ENCODE results near the gene CLEC19A.

The CLEC19A gene

DNA sequence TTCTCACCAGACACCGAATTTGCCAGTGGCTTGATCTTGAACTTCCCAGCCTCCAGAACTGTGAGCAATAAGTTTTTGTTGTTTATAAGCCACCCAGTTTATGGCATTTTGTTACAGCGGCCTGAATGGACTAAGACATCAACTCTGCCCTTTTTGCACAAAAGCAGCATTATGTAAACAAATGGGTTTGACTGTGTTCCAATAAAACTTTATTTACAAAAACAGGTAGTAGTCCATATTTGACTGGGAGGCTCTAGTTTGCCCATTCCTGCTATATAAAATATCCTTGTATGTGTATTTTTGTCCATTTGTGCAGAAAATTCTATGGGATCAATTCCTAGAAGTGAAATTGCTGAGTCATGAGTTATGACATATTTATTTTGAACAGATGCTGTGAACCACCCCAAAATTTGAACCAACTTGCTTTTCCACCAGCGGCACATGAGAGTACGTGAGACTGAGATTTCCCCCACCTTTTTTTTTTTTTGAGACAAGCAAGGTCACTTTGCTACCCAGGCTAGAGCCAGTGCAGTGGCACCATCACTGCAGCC is 21.3 kb upstream of the CLEC19A start:
- no peak overlapping the region for H3K27ac ChIP-seq (ENCODE audit: low read length)
- no peak overlapping the region for H3K9ac ChIP-seq (ENCODE audit: low read depth, low read length)
- no peaks in the 10 kb centered on the region for H3K36me3 ChIP-seq (ENCODE audit: insufficient read depth, low read depth, low read length)
- no peaks in the 10 kb centered on the region for H3K27me3 ChIP-seq (ENCODE audit: insufficient read depth, low read length)
- no peaks in the 10 kb centered on the region; the same call in 1 of the 2 replicates for H3K9me3 ChIP-seq (ENCODE audit: insufficient read depth, low read depth, low read length)
- H3K4me3 ChIP-seq (ENCODE audit: low read length), result no peak overlapping the region
- H3K4me1 ChIP-seq (ENCODE audit: insufficient read depth, low read length), result no peaks in the 10 kb centered on the region

- Histone ChIP-seq H3K9ac (ENCODE audit: low read depth, low read length) (no peak overlapping the region), H3K36me3 (ENCODE audit: insufficient read depth, low read depth, low read length) (no peaks in the 10 kb centered on the region), H3K4me3 (ENCODE audit: low read length) (no peak overlapping the region), H3K9me3 (ENCODE audit: insufficient read depth, low read depth, low read length) (no peaks in the 10 kb centered on the region; the same call in 1 of the 2 replicates), H3K27me3 (ENCODE audit: insufficient read depth, low read length) (no peaks in the 10 kb centered on the region), H3K27ac (ENCODE audit: low read length) (no peak overlapping the region), H3K4me1 (ENCODE audit: insufficient read depth, low read length) (no peaks in the 10 kb centered on the region)
Observed at GRCh38 chr16:19265380-19265930, 20.1 kb upstream of the CLEC19A start.

GRCh38 chr16:19266774-19267173 is 18.8 kb upstream of the CLEC19A start:
- no peak overlapping the region for H3K27ac ChIP-seq (ENCODE audit: low read length)
- H3K4me3 ChIP-seq (ENCODE audit: low read length), result no peak overlapping the region
- H3K36me3 ChIP-seq (ENCODE audit: insufficient read depth, low read depth, low read length), result no peaks in the 10 kb centered on the region
- H3K4me1 ChIP-seq (ENCODE audit: insufficient read depth, low read length), result no peaks in the 10 kb centered on the region
- no peaks in the 10 kb centered on the region; the same call in 1 of the 2 replicates for H3K9me3 ChIP-seq (ENCODE audit: insufficient read depth, low read depth, low read length)
- no peaks in the 10 kb centered on the region for H3K27me3 ChIP-seq (ENCODE audit: insufficient read depth, low read length)
- H3K9ac ChIP-seq (ENCODE audit: low read depth, low read length), result no peak overlapping the region

- no peaks in the 10 kb centered on the region for H3K4me1 ChIP-seq (ENCODE audit: insufficient read depth, low read length)
- H3K9me3 ChIP-seq (ENCODE audit: insufficient read depth, low read depth, low read length), result no peaks in the 10 kb centered on the region; the same call in 1 of the 2 replicates
- no peak overlapping the region for H3K27ac ChIP-seq (ENCODE audit: low read length)
- no peaks in the 10 kb centered on the region for H3K27me3 ChIP-seq (ENCODE audit: insufficient read depth, low read length)
- no peak overlapping the region for H3K9ac ChIP-seq (ENCODE audit: low read depth, low read length)
- H3K4me3 ChIP-seq (ENCODE audit: low read length), result no peak overlapping the region
- no peaks in the 10 kb centered on the region for H3K36me3 ChIP-seq (ENCODE audit: insufficient read depth, low read depth, low read length)
Observed at GRCh38 chr16:19269098-19269497, 16.4 kb upstream of the CLEC19A start.

- no peaks in the 10 kb centered on the region for H3K9me3 ChIP-seq (ENCODE audit: insufficient read depth, low read depth, low read length)
- H3K9ac ChIP-seq (ENCODE audit: low read depth, low read length), result no peak overlapping the region
- H3K27ac ChIP-seq (ENCODE audit: low read length), result no peak overlapping the region
- H3K4me1 ChIP-seq (ENCODE audit: insufficient read depth, low read length), result no peaks in the 10 kb centered on the region
- no peaks in the 10 kb centered on the region for H3K36me3 ChIP-seq (ENCODE audit: insufficient read depth, low read depth, low read length)
- no peaks in the 10 kb centered on the region for H3K27me3 ChIP-seq (ENCODE audit: insufficient read depth, low read length)
- H3K4me3 ChIP-seq (ENCODE audit: low read length), result no peak overlapping the region
Observed at GRCh38 chr16:19274165-19274797, 11.2 kb upstream of the CLEC19A start.

GRCh38 chr16:19278403-19278802 is 7.1 kb upstream of the CLEC19A start:
- H3K27ac ChIP-seq (ENCODE audit: low read length), result no peak overlapping the region
- H3K36me3 ChIP-seq (ENCODE audit: insufficient read depth, low read depth, low read length), result no peaks in the 10 kb centered on the region
- H3K9ac ChIP-seq (ENCODE audit: low read depth, low read length), result no peak overlapping the region
- no peak overlapping the region for H3K4me3 ChIP-seq (ENCODE audit: low read length)
- H3K9me3 ChIP-seq (ENCODE audit: insufficient read depth, low read depth, low read length), result no peaks in the 10 kb centered on the region
- H3K4me1 ChIP-seq (ENCODE audit: insufficient read depth, low read length), result no peaks in the 10 kb centered on the region
- H3K27me3 ChIP-seq (ENCODE audit: insufficient read depth, low read length), result no peaks in the 10 kb centered on the region

DNA sequence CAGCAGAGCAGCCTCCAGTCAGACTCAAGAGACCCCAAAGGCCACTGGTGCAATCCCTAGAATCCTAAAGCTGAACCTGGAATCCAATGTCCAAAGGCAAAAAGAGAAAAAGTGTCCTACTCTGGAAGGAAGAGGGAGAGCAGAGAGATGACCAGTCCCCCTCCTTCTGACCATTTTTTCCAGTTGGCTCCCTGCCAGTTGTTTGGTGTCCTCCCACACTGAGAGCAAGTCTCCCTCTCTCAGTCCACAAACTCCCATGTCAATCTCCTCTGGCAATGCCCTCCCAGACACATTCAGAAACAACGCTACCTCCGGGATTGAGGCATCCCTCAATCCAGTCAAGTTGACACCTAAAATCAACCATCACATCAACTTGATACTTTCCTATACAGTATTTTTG is 4.3 kb upstream of the CLEC19A start:
- Histone ChIP-seq H3K9me3 (ENCODE audit: insufficient read depth, low read depth, low read length) (no peaks in the 10 kb centered on the region), H3K27ac (ENCODE audit: low read length) (no peak overlapping the region)

DNA sequence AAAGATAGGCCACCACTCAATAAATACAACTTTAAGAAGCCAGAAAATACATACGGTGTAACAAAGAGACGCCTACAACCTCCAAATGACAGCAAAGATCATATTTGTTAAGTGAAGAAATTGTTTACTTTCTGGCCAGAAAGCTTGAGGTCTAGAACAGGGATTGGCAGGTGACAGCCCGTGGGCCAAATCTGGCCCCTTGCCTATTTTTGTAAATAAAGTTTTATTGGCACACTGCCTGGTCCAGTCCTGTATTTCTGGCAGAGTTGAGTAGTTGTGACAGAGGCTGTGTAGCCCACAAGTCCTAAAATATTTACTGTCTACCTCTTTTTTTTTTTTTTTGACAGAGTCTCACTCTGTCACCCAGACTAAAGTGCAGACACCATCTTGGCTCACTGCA is 3.4 kb upstream of the CLEC19A start:
- Histone ChIP-seq H3K4me3 (ENCODE audit: low read length) (no peak overlapping the region), H3K9ac (ENCODE audit: low read depth, low read length) (no peak overlapping the region), H3K4me1 (ENCODE audit: insufficient read depth, low read length) (no peaks in the 10 kb centered on the region; the same call in 1 of the 2 replicates), H3K27ac (ENCODE audit: low read length) (no peak overlapping the region), H3K36me3 (ENCODE audit: insufficient read depth, low read depth, low read length) (no peaks in the 10 kb centered on the region), H3K27me3 (ENCODE audit: insufficient read depth, low read length) (no peaks in the 10 kb centered on the region), H3K9me3 (ENCODE audit: insufficient read depth, low read depth, low read length) (no peaks in the 10 kb centered on the region)

More for the DNA sequence above, 4.3 kb upstream of the CLEC19A start:
- H3K27me3 ChIP-seq (ENCODE audit: insufficient read depth, low read length), result no peaks in the 10 kb centered on the region
- H3K4me1 ChIP-seq (ENCODE audit: insufficient read depth, low read length), result no peaks in the 10 kb centered on the region
- no peaks in the 10 kb centered on the region for H3K36me3 ChIP-seq (ENCODE audit: insufficient read depth, low read depth, low read length)
- no peak overlapping the region for H3K4me3 ChIP-seq (ENCODE audit: low read length)
- no peak overlapping the region for H3K9ac ChIP-seq (ENCODE audit: low read depth, low read length)

- H3K4me3 ChIP-seq (ENCODE audit: low read length), result no peak overlapping the region
- peaks cover 15% of the 10 kb centered on the region for H3K4me1 ChIP-seq (ENCODE audit: insufficient read depth, low read length)
- no peaks in the 10 kb centered on the region for H3K9me3 ChIP-seq (ENCODE audit: insufficient read depth, low read depth, low read length)
- H3K9ac ChIP-seq (ENCODE audit: low read depth, low read length), result no peak overlapping the region
- no peaks in the 10 kb centered on the region for H3K36me3 ChIP-seq (ENCODE audit: insufficient read depth, low read depth, low read length)
- no peaks in the 10 kb centered on the region for H3K27me3 ChIP-seq (ENCODE audit: insufficient read depth, low read length)
- H3K27ac ChIP-seq (ENCODE audit: low read length), result no peak overlapping the region
Observed at GRCh38 chr16:19283637-19284036, 1.9 kb upstream of the CLEC19A start.

GRCh38 chr16:19284207-19284606 is 1.3 kb upstream of the CLEC19A start:
- no peaks in the 10 kb centered on the region for H3K9me3 ChIP-seq (ENCODE audit: insufficient read depth, low read depth, low read length)
- peaks cover 17% of the 10 kb centered on the region for H3K4me1 ChIP-seq (ENCODE audit: insufficient read depth, low read length)
- H3K9ac ChIP-seq (ENCODE audit: low read depth, low read length), result no peak overlapping the region
- no peak overlapping the region for H3K27ac ChIP-seq (ENCODE audit: low read length)
- H3K27me3 ChIP-seq (ENCODE audit: insufficient read depth, low read length), result no peaks in the 10 kb centered on the region
- no peak overlapping the region for H3K4me3 ChIP-seq (ENCODE audit: low read length)
- H3K36me3 ChIP-seq (ENCODE audit: insufficient read depth, low read depth, low read length), result no peaks in the 10 kb centered on the region

GRCh38 chr16:19286827-19287226 is 1.3 kb downstream of the CLEC19A start:
- H3K27me3 ChIP-seq (ENCODE audit: insufficient read depth, low read length), result no peaks in the 10 kb centered on the region
- no peaks in the 10 kb centered on the region for H3K9me3 ChIP-seq (ENCODE audit: insufficient read depth, low read depth, low read length)
- no peak overlapping the region for H3K9ac ChIP-seq (ENCODE audit: low read depth, low read length)
- H3K4me3 ChIP-seq (ENCODE audit: low read length), result no peak overlapping the region
- H3K4me1 ChIP-seq (ENCODE audit: insufficient read depth, low read length), result peaks cover 24% of the 10 kb centered on the region
- no peaks in the 10 kb centered on the region for H3K36me3 ChIP-seq (ENCODE audit: insufficient read depth, low read depth, low read length)
- H3K27ac ChIP-seq (ENCODE audit: low read length), result no peak overlapping the region

GRCh38 chr16:19287241-19287640 is 1.7 kb downstream of the CLEC19A start:
- no peaks in the 10 kb centered on the region for H3K27me3 ChIP-seq (ENCODE audit: insufficient read depth, low read length)
- H3K9ac ChIP-seq (ENCODE audit: low read depth, low read length), result no peak overlapping the region
- H3K27ac ChIP-seq (ENCODE audit: low read length), result no peak overlapping the region
- H3K4me1 ChIP-seq (ENCODE audit: insufficient read depth, low read length), result peaks cover 24% of the 10 kb centered on the region
- H3K36me3 ChIP-seq (ENCODE audit: insufficient read depth, low read depth, low read length), result no peaks in the 10 kb centered on the region
- peak overlapping the region; percentile 21 for H3K4me3 ChIP-seq (ENCODE audit: low read length)
- no peaks in the 10 kb centered on the region for H3K9me3 ChIP-seq (ENCODE audit: insufficient read depth, low read depth, low read length)

All from iPS-20b (cell line).